Calu3 (cell line): ENCODE measurements around the gene SGTA. TPM values are rescaled to one million over a fixed set of nuclear protein-coding genes. Genes with fewer than 3 reads are reported as not detected.

Experiments
- BruUV-seq: library from RNA; stranded (reverse); fragments of 400-500 nt; replicated peaks from 2 replicates; lab custom pipeline; 2021; lab: Mats Ljungman, UMichigan
- CTCF ChIA-PET: fragments of 300-600 bp; sonication (Branson Sonifier 250); formaldehyde crosslinking; loops from one replicate; lab custom pipeline; 2022; ENCODE audit warnings: antibody characterized with exemption; lab: Charles Lee
- DNase-seq: peaks from one replicate; pipeline ENCODE4 v3.0.0; 2022
- H3K27ac Mint-ChIP-seq: one replicate; pipeline ENCODE4 v1.8.0; 2022; ENCODE audit warnings: mixed read lengths; ENCODE audit not compliant: unreplicated experiment
- H3K27me3 Mint-ChIP-seq: one replicate; pipeline ENCODE4 v1.8.0; 2022; ENCODE audit warnings: mixed read lengths; ENCODE audit not compliant: unreplicated experiment
- H3K36me3 Mint-ChIP-seq: one replicate; pipeline ENCODE4 v1.8.0; 2022; ENCODE audit warnings: mild to moderate bottlenecking, moderate library complexity, mixed read lengths; ENCODE audit not compliant: insufficient read depth, unreplicated experiment
- H3K4me1 Mint-ChIP-seq: one replicate; pipeline ENCODE4 v1.8.0; 2022; ENCODE audit warnings: mild to moderate bottlenecking, low read depth, mixed read lengths; ENCODE audit not compliant: unreplicated experiment
- H3K4me3 Mint-ChIP-seq: one replicate; pipeline ENCODE4 v1.8.0; 2022; ENCODE audit warnings: mild to moderate bottlenecking, low read depth, moderate library complexity, mixed read lengths; ENCODE audit not compliant: unreplicated experiment
- H3K9me3 Mint-ChIP-seq: one replicate; pipeline ENCODE4 v1.8.0; 2022; ENCODE audit warnings: low read depth, mixed read lengths; ENCODE audit not compliant: unreplicated experiment
- CTCF ChIP-seq: fragments of 200-600 bp; IDR thresholded peaks from one replicate; pipeline ENCODE4 v1.8.0; 2022; ENCODE audit warnings: antibody characterized with exemption; ENCODE audit not compliant: unreplicated experiment
- intact Hi-C: fragments of 100-400 bp; cut with micrococcal nuclease; formaldehyde crosslinking; loops from one replicate; pipeline ENCODE4 v1.10.0; 2022; ENCODE audit not compliant: unreplicated experiment
- total RNA-seq: library from RNA; stranded (reverse); gene quantifications from 2 replicates; pipeline ENCODE4 v1.2.3, GENCODE V29; 2022

SGTA gene
- total RNA-seq, 1 experiment from 2014 or later, result 44.7 TPM

GRCh38 chr19:2788237-2788636, 5.2 kb upstream of the SGTA start:
- no peaks in the 10 kb centered on the region for H3K27me3 Mint-ChIP-seq
- DNase-seq, result no peak
- no peaks in the 10 kb centered on the region for H3K9me3 Mint-ChIP-seq
- no peak for TF ChIP-seq CTCF
- intact Hi-C loops, result no loop called here
- peaks cover 32% of the 10 kb centered on the region for H3K36me3 Mint-ChIP-seq
- no peak overlapping the region for H3K4me3 Mint-ChIP-seq
- H3K27ac Mint-ChIP-seq, result no peak overlapping the region
- H3K4me1 Mint-ChIP-seq, result peaks cover 6% of the 10 kb centered on the region
- CTCF ChIA-PET, result no interaction called here
- no TSS peak for BruUV-seq

- DNase-seq, result no peak
- Mint-ChIP-seq H3K36me3 (peaks cover 43% of the 10 kb centered on the region), H3K27me3 (no peaks in the 10 kb centered on the region), H3K27ac (no peak overlapping the region), H3K4me3 (peak overlapping the region; percentile 71), H3K9me3 (no peaks in the 10 kb centered on the region), H3K4me1 (peaks cover 6% of the 10 kb centered on the region)
- no peak for TF ChIP-seq CTCF
- no TSS peak for BruUV-seq
- CTCF ChIA-PET, result no interaction called here
- intact Hi-C loops, result no loop called here
These were observed 4.0 kb upstream of the SGTA start for GRCh38 chr19:2787115-2787514.

- Mint-ChIP-seq H3K27me3 (no peaks in the 10 kb centered on the region), H3K27ac (peak within 1 kb of the TSS; percentile 41), H3K4me3 (peak within 1 kb of the TSS; percentile 71), H3K36me3 (peaks cover 43% of the 10 kb centered on the region), H3K9me3 (no peaks in the 10 kb centered on the region), H3K4me1 (peaks cover 8% of the 10 kb centered on the region)
- no peak for TF ChIP-seq CTCF
- intact Hi-C loops, result no loop called here
- peak; percentile 96 for DNase-seq
- TSS peak; percentile 52 for BruUV-seq
- CTCF ChIA-PET, result interaction anchor here (0.5 kb wide), 1 partner anchor 10 kb away, joined by 5 read pairs; no protein-coding TSS in a partner anchor
These were observed 2.3 kb upstream of the SGTA start, which contains the start of gene THOP1 for GRCh38 chr19:2785244-2785997. THOP1 (plus strand) TSS chr19:2785503; CDS start chr19:2785663, 160 bp downstream.

GRCh38 chr19:2783781-2784145, 690 bp upstream of the SGTA start:
- H3K27ac Mint-ChIP-seq, result peak overlapping the region; percentile 84
- H3K36me3 Mint-ChIP-seq, result peaks cover 43% of the 10 kb centered on the region
- H3K4me1 Mint-ChIP-seq, result peaks cover 14% of the 10 kb centered on the region
- BruUV-seq, result no TSS peak
- no peak for DNase-seq
- TF ChIP-seq CTCF, result no peak
- peak overlapping the region; percentile 75 for H3K4me3 Mint-ChIP-seq
- intact Hi-C loops, result no loop called here
- H3K9me3 Mint-ChIP-seq, result no peaks in the 10 kb centered on the region
- no peaks in the 10 kb centered on the region for H3K27me3 Mint-ChIP-seq
- CTCF ChIA-PET, result interaction anchor here (0.5 to 1.1 kb wide), 3 partner anchors 103 to 628 kb away, joined by 3 to 4 read pairs (median 3); no protein-coding TSS in a partner anchor
